Epithelial cell of proximal tubule (primary cell): ENCODE data around the gene ATP5F1E. TPM values are rescaled to one million over a fixed set of nuclear protein-coding genes. Genes with fewer than 3 reads are reported as not detected.

ENCODE experiments used
- DNase-seq: peaks from one replicate; pipeline ENCODE4 v3.0.0-alpha.2; 2011; ENCODE audit warnings: low read depth
- H3K4me3 ChIP-seq: 2 replicates; pipeline ENCODE4 v1.5.1; 2011; ENCODE audit warnings: low read depth, mild to moderate bottlenecking, low read length
- CTCF ChIP-seq: conservative IDR thresholded peaks from 2 replicates; pipeline ENCODE4 v1.5.1; 2012; ENCODE audit warnings: low read depth, mild to moderate bottlenecking, low read length
- total RNA-seq: library from RNA; depleted of rRNA; stranded (reverse); fragments of >200 nt; gene quantifications from 2 replicates; pipeline ENCODE4 v1.2.3, GENCODE V29; 2015

ATP5F1E gene
- total RNA-seq, 1 donor from 2014 or later: 46.4 TPM

- no peak for TF ChIP-seq CTCF
- H3K4me3 ChIP-seq: peak overlapping the region; percentile 87
- DNase-seq: no peak
Measured at GRCh38 chr20:58982406-58983114, 49.6 kb downstream of the ATP5F1E start.

- no peak for DNase-seq
- TF ChIP-seq CTCF: no peak
- peak overlapping the region; percentile 87 for H3K4me3 ChIP-seq
Measured at GRCh38 chr20:58981628-58982364, 50.3 kb downstream of the ATP5F1E start.

GRCh38 chr20:58980711-58981627 is 51.2 kb downstream of the ATP5F1E start, which contains the start of gene NELFCD:
NELFCD (plus strand) TSS chr20:58981256; CDS start chr20:58981310, 54 bp downstream.
- H3K4me3 ChIP-seq: peak within 1 kb of the TSS; percentile 87
- TF ChIP-seq CTCF: no peak
- no peak for DNase-seq

GRCh38 chr20:58978351-58979190 is 53.6 kb downstream of the ATP5F1E start:
- no peak for TF ChIP-seq CTCF
- DNase-seq: no peak
- H3K4me3 ChIP-seq: no peak overlapping the region

- H3K4me3 ChIP-seq: no peak overlapping the region
- DNase-seq: no peak
- TF ChIP-seq CTCF: no peak
Measured at GRCh38 chr20:58976061-58976730, 55.9 kb downstream of the ATP5F1E start.

Other genes starting within 250 kb of the ATP5F1E start
- gene GNAS-AS1, start 181.4 kb downstream of the ATP5F1E start, total RNA-seq: 0.35 and 0.51 TPM in 2 replicates
- 492 and 828 TPM in 2 replicates for gene GNAS, start 179.6 kb downstream of the ATP5F1E start, total RNA-seq
- 52.4 and 83.1 TPM in 2 replicates for gene NELFCD, start 51.1 kb downstream of the ATP5F1E start, total RNA-seq
- 98.1 and 109 TPM in 2 replicates for gene CTSZ, start 25.1 kb downstream of the ATP5F1E start, total RNA-seq
- not detected in 2 replicates for gene TUBB1, start 12.9 kb downstream of the ATP5F1E start, total RNA-seq
- gene PRELID3B, start 10.5 kb upstream of the ATP5F1E start, total RNA-seq: 75.7 and 76.3 TPM in 2 replicates
- not detected in 2 replicates for gene ZNF831, start 131.5 kb upstream of the ATP5F1E start, total RNA-seq